ENCODE data around the gene AGMO.

- TF ChIP-seq CTCF (IDR thresholded peaks at IDR 0.05 in 4 of 5, conservative IDR thresholded peaks at IDR 0.05 in 1 of 5) (no peak), POLR2A (IDR thresholded peaks at IDR 0.05) (no peak)
These were observed 76.4 kb downstream of the AGMO start for GRCh38 chr7:15485431-15485830.
